GM15510 (cell line): Measurements from ENCODE around the gene ANKRD12.

ENCODE experiments used
- POLR2A ChIP-seq: IDR thresholded peaks from 3 replicates; pipeline ENCODE4 v1.6.1; 2011; ENCODE audit warnings: borderline replicate concordance; ENCODE audit not compliant: insufficient read length; ENCODE audit errors: extremely low read depth

ANKRD12 gene

DNA sequence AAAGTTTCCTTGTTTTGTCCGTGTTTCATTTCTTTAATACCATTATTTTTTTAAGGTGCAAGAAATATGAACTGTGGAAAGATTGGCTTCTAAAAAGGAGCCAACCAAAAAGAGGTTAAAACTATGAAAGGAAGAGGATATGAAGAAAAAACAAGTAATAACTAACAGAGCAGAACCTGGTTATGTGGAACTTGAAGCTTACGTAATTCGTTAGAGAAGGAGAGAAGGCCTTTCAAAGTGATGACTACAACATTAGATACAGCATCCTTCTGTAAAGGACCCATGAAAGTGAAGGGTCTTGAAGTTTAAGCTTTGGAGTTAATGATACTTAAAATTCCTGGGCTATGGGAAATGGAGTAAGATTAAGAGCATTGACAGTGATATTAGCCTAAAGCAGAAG lies 84.5 kb downstream of the ANKRD12 start:
- no peak for TF ChIP-seq POLR2A

DNA sequence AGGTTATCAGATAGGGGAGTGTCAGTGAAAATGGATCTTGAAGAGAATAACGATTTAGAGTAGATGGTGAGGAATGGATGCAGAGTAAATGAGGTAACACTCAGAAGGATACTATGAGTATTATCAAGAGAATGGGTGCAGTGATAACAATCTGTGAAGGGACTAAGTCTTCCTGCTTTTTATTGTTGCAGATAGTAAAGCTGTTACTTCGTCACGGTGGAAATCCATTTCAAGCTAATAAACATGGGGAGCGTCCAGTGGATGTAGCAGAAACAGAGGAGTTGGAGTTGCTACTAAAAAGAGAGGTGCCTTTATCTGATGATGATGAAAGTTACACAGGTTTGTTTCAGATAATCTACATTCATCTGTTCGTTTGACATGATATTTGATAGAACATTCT lies 85.1 kb downstream of the ANKRD12 start:
- TF ChIP-seq POLR2A = no peak

DNA sequence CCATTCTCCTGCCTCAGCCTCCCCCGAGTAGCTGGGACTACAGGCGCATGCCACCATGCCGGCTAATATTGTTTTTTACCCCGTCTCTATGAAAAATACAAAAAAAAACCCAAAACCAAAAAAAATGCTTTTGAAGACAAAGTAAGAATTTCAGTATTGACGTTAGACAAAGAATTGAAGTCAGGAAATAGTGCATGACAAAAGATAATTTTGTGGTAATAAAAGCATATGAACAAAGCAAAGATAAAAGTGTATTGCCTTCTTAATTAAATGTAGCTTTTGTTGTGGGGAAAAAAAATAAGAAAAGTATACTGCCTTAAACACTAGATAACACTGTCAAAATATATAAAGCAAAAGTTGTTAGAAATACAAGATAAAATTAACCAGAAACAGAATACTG lies 86.8 kb downstream of the ANKRD12 start:
- TF ChIP-seq POLR2A = no peak

DNA sequence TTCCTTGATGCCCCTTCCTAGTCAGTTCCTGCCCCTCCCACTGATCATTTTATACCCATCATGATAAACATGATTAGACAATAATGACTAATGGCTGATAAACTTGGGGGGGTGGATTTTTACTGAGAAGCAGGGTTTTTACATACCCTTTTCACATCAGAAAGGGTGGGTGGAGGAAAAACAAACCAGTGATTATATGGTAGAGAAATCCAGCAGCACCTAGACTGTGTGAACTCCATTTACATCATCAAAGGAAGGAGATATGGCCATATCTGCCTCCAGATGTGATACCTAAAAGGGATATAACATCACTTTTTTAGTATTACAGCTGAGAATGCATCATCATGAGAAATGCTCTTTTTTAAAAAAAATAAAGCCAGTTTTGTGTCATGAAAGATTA lies 89.9 kb downstream of the ANKRD12 start:
- no peak for TF ChIP-seq POLR2A

DNA sequence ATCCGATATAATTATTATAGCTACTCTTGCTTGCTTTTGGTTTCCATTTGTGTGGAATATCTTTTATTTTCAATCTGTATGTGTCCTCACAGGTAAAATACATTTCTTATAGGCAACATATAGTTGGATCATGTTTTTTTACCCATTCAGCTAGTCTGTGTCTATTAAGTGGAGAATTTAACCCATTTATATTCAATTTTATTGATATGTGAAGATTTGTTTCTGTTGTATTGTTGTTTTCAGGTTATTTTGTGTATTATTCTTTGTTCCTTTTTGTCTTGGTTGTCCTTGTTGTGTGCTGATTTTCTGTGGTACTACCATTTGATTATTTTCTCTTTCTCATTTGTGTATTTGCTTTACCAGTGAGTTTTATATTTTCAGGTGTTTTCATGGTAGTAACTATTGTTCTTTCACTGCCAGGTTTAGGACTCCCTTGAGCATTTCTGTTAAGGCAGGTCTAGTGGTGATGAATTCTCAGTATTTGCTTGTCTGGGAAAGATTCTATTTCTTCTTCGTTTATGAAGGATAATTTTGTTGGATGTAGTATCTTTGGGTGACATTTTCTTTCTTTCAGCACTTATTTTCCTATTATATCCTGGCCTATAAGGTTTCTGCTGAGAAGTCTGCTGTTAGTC lies 95.4 kb downstream of the ANKRD12 start:
- TF ChIP-seq POLR2A = no peak

DNA sequence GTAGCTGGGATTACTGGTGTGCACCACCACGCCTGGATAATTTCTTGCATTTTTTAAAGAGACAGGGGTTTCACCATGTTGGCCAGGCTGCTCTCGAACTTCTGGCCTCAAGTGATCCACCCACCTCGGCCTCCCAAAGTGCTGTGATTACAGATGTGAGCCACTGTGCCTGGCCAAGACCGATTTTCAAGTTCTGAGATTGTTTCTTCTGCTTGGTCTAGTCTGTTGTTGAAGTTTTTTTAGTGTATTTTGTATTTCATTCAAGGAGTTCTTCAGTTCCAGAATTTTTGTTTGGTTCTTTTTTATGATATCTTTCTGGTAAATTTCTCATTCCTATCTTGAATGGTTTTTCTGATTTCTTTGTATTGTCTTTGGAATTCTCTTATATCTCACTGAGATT lies 96.4 kb downstream of the ANKRD12 start:
- no peak for TF ChIP-seq POLR2A

DNA sequence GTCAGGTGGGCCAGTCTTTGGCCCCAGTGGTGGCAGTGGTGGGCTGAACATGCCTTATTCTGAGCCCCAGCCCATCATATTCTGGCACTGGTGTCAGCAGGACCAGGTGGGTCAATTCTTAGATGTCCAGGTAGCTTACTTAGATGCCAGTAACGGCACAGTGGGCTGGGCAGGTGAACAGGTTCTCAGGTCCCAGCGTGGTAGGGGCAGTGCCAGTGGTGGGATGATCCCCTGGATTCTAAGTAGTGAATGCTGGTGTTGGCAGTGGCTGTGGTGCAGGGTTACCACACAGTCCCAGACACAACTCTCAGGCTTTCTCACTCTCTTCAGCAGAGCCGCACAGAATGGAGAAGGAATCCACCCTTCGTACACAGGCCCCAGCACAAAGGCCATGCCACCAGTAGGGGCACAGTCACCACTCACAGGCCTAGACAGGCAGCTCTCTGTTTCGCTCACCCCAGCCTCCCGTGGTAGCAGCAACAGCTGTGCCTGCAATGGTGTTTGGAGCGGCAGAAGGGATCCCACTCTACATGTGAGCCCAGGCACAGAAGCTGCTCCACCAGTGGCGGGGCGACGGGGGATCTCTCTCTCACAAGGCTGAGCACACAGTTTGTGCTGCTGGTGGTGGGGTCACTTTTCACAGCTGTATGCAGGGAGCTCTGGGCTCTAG lies 97.3 kb downstream of the ANKRD12 start:
- no peak for TF ChIP-seq POLR2A

DNA sequence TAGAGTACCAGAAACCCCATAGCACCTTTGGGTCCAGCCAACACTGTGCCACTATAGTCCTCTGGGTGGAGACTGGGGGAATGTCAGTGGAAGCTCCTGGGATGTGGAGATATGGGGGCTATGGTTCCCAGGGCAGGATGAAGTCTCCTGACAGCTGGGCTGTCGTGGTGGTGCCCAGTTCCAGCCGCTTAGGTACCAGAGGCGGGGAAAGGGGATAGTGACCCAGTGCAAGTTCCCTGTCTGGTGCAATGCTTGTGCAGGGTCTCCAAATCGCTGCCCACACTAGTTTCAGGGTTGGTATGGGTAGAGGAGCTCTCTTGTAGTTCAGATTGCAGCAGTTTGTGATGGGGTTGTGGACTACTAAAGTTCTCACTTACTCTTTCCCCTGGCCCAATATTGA lies 97.9 kb downstream of the ANKRD12 start:
- TF ChIP-seq POLR2A = no peak

DNA sequence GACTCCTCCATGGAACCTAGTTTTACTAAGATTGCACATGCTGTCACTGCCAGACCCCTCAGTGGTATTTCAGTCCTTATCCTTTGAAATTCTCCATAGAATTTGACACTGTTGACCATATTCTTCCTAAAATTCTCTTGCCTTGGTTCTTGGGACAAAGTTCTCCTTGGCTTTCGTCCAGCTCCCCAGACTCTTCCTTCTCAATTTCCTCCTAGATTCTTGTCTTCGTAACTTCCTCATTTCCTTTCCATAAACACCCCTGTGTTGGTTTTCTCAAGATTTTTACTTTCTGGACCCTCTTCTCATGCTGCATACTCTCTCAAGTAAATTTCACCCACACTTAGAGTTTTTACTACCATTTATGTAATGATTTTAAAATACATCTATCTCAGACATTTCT lies 101.4 kb downstream of the ANKRD12 start:
- TF ChIP-seq POLR2A = no peak

DNA sequence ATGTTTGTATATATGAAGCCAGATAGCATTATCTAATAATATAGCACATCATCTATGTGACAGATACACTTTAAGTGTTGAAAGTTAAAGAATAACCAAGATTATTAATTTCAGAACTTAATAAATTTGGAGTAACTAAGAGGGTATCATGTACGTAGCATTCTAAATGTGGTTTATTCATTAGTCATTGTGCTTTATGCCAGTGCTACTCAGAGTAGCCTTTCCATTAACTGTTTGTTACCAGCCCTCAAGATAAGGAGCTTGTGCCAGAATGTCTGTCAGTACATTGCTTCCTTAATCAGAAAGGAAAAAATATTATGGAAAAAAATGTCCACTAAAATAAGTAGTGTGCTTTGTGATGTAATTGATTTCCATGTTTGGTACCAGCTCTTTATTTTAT lies 103.1 kb downstream of the ANKRD12 start:
- no peak for TF ChIP-seq POLR2A

DNA sequence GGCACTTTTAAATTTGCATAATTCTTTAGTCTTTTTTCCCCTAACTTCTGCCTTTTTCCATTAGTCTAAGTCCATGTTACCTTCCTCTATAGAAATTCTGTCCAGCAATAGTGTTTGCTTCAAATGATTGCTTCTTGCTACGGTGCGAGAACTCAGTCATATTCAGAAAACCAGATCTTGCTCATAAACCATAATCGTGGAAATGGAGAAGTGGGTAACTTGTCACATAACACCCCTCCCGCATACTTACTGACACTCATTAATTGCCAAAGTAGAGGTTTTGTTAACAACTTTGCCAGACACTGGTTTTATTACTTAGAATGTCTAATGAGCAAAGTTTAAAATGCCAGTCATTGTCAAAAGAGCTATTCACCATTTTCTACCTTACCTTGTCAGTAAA lies 103.7 kb downstream of the ANKRD12 start:
- no peak for TF ChIP-seq POLR2A

DNA sequence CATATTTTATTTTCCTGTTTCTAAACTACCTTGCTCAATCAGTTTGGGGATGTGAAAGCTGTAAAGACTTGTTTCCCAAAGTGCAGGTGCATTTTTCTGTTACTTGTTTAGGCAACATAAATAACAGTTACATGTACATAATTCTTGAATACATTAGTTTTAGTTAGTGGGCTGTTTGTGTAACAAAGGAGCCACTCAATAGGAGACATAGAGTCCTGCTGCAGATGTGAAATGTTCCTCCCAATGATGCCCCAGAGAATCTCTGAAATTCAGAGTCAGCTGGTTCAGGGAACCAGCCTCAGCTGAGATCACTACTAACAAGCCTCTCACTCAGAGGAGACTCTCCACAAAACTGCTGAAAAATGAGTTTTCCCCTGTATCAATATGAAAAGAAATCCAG lies 106.4 kb downstream of the ANKRD12 start:
- no peak for TF ChIP-seq POLR2A

DNA sequence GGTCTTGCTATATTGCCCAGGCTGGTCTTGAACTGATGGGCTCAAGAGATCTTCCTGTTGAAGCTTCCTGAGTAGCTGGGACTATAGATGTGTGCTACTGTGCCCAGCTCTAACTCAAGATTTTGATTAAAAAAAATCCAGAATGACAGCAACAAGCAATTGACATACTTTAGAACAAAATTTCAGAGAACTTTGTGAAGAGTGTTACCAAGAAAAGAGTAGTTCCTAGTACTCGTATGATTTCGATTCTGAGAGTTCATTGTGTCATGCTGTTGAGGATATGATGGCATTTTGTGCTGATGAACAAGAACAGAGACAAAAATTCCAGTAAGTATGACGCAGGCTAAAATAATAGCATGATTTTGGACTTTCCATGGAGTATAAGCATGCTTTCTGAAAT lies 107.8 kb downstream of the ANKRD12 start:
- TF ChIP-seq POLR2A = no peak

DNA sequence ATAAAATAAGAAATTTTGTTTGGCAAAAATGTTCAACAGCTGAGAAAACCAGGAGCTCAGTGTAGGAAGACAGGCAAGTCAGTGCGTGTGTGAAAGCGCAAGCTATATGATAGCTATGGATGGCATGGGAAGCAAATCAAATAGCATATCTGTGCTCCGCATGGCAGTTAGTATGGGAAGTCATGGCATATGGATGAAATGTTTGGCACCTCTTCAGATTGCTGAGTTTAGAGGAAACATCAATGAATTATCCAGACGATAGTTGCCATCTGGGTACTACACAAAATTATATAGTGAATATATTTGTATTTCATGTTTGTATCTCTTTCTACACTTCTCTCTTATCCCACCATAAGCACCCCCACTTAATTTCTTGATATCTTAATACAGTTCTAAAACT lies 112.1 kb downstream of the ANKRD12 start:
- TF ChIP-seq POLR2A = no peak

DNA sequence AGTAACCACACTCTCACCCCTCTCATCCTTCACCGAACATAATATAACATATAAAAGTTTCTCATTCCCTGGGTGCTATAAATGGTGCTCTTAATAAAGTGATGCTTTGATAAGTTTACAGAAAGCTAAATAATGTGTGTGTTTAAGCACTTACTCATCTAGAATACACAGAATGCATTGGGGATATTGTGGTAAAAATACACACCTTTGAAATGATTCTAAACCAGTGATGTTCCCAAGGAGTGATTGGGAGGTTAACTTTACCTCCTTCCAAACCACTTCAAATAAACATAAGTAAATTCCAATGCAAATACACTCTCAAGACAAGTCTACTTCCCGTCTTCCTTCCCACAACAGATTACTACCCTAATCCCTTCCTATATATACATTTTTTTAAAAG lies 112.7 kb downstream of the ANKRD12 start:
- no peak for TF ChIP-seq POLR2A

DNA sequence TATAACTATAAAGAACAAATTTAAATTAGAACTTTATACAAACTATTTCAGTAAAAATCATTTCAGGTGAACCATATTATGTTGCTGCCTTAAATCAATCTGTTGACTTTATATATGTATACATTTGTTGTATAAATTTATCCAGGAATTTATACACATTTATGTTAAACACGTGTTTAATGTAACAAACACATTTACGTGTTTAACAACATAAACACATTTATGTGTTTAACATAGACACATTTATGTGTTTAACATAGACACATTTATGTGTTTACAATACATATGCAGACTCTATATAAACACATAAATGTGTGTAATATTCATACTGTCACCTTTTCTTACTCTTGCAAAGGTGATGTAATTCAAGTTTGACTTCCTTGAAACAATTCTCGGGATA lies 122.6 kb downstream of the ANKRD12 start:
- TF ChIP-seq POLR2A = no peak
